Measurements from ENCODE around the gene E2F4. TPM values are rescaled to one million over a fixed set of nuclear protein-coding genes. Genes with fewer than 3 reads are reported as not detected.

Gene E2F4
- total RNA-seq, 6 experiments from 2014 or later, result 14.4 to 36.4 (median 22.4) TPM

GRCh38 chr16:67198238-67198734, 6.3 kb downstream of the E2F4 start:
- peak; percentile 5 to 50 (median 36) for ATAC-seq
- H3K27ac ChIP-seq, result no peak overlapping the region

GRCh38 chr16:67199011-67199807, 7.3 kb downstream of the E2F4 start, which contains the start of gene ELMO3:
Gene ELMO3, plus strand, starts transcription at chr16:67199131. Its CDS starts 196 bp downstream, at chr16:67199327.
- H3K36me3 ChIP-seq, result peaks cover 0 to 45% (median 18%) of the 10 kb centered on the region in 4 donors
- TF ChIP-seq CTCF (IDR thresholded peaks at IDR 0.05), result peak; percentile 32 to 57 (median 48)
- TF ChIP-seq POLR2A (IDR thresholded peaks at IDR 0.05), result peak; percentile 24
- DNase-seq (peak in 1 of 3 donors; percentile 55), ATAC-seq (peak; percentile 76 to 81 (median 76))
- intact Hi-C loops (cut with DNase I), result loop anchor here in 1 of 2 donors (5.0 kb wide), 1 partner anchor 33 kb away; no protein-coding TSS in a partner anchor
- no peaks in the 10 kb centered on the region for H3K27me3 ChIP-seq
- WGBS (ENCODE audit: insufficient coverage, low coverage, low lambda C conversion rate, missing lambda C conversion rate), result 26% methylated on average over 8 of the region's 61 CpGs
- peaks cover 0 to 7% (median 0%) of the 10 kb centered on the region in 4 donors for H3K4me1 ChIP-seq
- H3K27ac ChIP-seq, result no peak within 1 kb of the TSS
- H3K9me3 ChIP-seq, result no peaks in the 10 kb centered on the region
- peak within 1 kb of the TSS; percentile 30 to 58 (median 51) for H3K4me3 ChIP-seq

More at GRCh38 chr16:67198238-67198734, 6.3 kb downstream of the E2F4 start:
- H3K4me1 ChIP-seq, result peaks cover 0 to 16% (median 2%) of the 10 kb centered on the region in 4 donors
- no peaks in the 10 kb centered on the region for H3K9me3 ChIP-seq
- no peak for DNase-seq
- H3K4me3 ChIP-seq, result no peak overlapping the region
- intact Hi-C loops (cut with DNase I), result loop anchor here in 1 of 2 donors (5.0 kb wide), 1 partner anchor 34 kb away; no protein-coding TSS in a partner anchor
- peaks cover 0 to 47% (median 18%) of the 10 kb centered on the region in 4 donors for H3K36me3 ChIP-seq
- no peaks in the 10 kb centered on the region for H3K27me3 ChIP-seq
- 35% methylated on average over 4 of the region's 12 CpGs for WGBS (ENCODE audit: insufficient coverage, low coverage, low lambda C conversion rate, missing lambda C conversion rate)
- peak; percentile 26 to 49 (median 30) for TF ChIP-seq CTCF (IDR thresholded peaks at IDR 0.05)
- TF ChIP-seq POLR2A (IDR thresholded peaks at IDR 0.05), result no peak

GRCh38 chr16:67199808-67200198, 7.8 kb downstream of the E2F4 start:
- ATAC-seq, result peak; percentile 1 to 12 (median 5)
- no peak overlapping the region for H3K27ac ChIP-seq
- peak overlapping the region; percentile 30 to 58 (median 51) for H3K4me3 ChIP-seq

GRCh38 chr16:67200491-67200890, 8.5 kb downstream of the E2F4 start:
- H3K27me3 ChIP-seq, result no peaks in the 10 kb centered on the region
- ATAC-seq (no peak), DNase-seq (no peak)
- TF ChIP-seq CTCF (IDR thresholded peaks at IDR 0.05), result no peak
- TF ChIP-seq POLR2A (IDR thresholded peaks at IDR 0.05), result no peak
- H3K27ac ChIP-seq, result no peak overlapping the region
- WGBS (ENCODE audit: insufficient coverage, low coverage, low lambda C conversion rate, missing lambda C conversion rate), result no CpG with 5 or more reads among the region's 8 CpGs
- no peaks in the 10 kb centered on the region for H3K9me3 ChIP-seq
- no peak overlapping the region for H3K4me3 ChIP-seq
- peaks cover 0 to 7% (median 0%) of the 10 kb centered on the region in 4 donors for H3K4me1 ChIP-seq
- intact Hi-C loops (cut with DNase I), result no loop called here
- peaks cover 0 to 32% (median 8%) of the 10 kb centered on the region in 4 donors for H3K36me3 ChIP-seq

More at GRCh38 chr16:67199808-67200198, 7.8 kb downstream of the E2F4 start:
- intact Hi-C loops (cut with DNase I), result loop anchor here in 1 of 2 donors (5.0 kb wide), 1 partner anchor 32 kb away; no protein-coding TSS in a partner anchor
- Histone ChIP-seq H3K36me3 (peaks cover 0 to 39% (median 14%) of the 10 kb centered on the region in 4 donors), H3K4me1 (peaks cover 0 to 7% (median 0%) of the 10 kb centered on the region in 4 donors), H3K9me3 (no peaks in the 10 kb centered on the region), H3K27me3 (no peaks in the 10 kb centered on the region)
- no peak for DNase-seq
- WGBS (ENCODE audit: insufficient coverage, low coverage, low lambda C conversion rate, missing lambda C conversion rate), result 40% methylated on average over 5 of the region's 22 CpGs
- no peak for TF ChIP-seq POLR2A (IDR thresholded peaks at IDR 0.05)
- TF ChIP-seq CTCF (IDR thresholded peaks at IDR 0.05), result no peak
